WERI-Rb-1 (cell line): ENCODE data around the gene SOCS3.

ENCODE experiments used
- DNase-seq: peaks from one replicate; pipeline ENCODE4 v3.0.0-alpha.2; 2020
- H3K27ac ChIP-seq: fragments of 250-450 bp; sonication (Bioruptor Pico); 2 replicates; pipeline ENCODE4 v1.5.1; 2020; ENCODE audit warnings: mild to moderate bottlenecking, moderate library complexity
- H3K27me3 ChIP-seq: fragments of 250-450 bp; sonication (Bioruptor Pico); 2 replicates; pipeline ENCODE4 v1.5.1; 2021; ENCODE audit warnings: mild to moderate bottlenecking, low read depth, moderate library complexity; ENCODE audit not compliant: insufficient read depth, severe bottlenecking
- H3K36me3 ChIP-seq: fragments of 250-450 bp; sonication (Bioruptor Pico); 2 replicates; pipeline ENCODE4 v1.5.1; 2020; ENCODE audit warnings: mild to moderate bottlenecking, moderate library complexity
- H3K4me3 ChIP-seq: 2 replicates; pipeline ENCODE4 v1.5.1; 2011; ENCODE audit warnings: low read depth, mild to moderate bottlenecking, control low read depth, low read length
- H3K9me3 ChIP-seq: fragments of 250-450 bp; sonication (Bioruptor Pico); 2 replicates; pipeline ENCODE4 v1.5.1; 2021; ENCODE audit warnings: mild to moderate bottlenecking, moderate library complexity; ENCODE audit not compliant: severe bottlenecking
- TF ChIP-seq, protein P1 (sequence below): IDR thresholded peaks from 2 replicates; pipeline ENCODE4 v1.5.1; 2011; ENCODE audit warnings: low read depth, mild to moderate bottlenecking, control low read depth, inconsistent platforms, low read length

SOCS3 gene

DNA sequence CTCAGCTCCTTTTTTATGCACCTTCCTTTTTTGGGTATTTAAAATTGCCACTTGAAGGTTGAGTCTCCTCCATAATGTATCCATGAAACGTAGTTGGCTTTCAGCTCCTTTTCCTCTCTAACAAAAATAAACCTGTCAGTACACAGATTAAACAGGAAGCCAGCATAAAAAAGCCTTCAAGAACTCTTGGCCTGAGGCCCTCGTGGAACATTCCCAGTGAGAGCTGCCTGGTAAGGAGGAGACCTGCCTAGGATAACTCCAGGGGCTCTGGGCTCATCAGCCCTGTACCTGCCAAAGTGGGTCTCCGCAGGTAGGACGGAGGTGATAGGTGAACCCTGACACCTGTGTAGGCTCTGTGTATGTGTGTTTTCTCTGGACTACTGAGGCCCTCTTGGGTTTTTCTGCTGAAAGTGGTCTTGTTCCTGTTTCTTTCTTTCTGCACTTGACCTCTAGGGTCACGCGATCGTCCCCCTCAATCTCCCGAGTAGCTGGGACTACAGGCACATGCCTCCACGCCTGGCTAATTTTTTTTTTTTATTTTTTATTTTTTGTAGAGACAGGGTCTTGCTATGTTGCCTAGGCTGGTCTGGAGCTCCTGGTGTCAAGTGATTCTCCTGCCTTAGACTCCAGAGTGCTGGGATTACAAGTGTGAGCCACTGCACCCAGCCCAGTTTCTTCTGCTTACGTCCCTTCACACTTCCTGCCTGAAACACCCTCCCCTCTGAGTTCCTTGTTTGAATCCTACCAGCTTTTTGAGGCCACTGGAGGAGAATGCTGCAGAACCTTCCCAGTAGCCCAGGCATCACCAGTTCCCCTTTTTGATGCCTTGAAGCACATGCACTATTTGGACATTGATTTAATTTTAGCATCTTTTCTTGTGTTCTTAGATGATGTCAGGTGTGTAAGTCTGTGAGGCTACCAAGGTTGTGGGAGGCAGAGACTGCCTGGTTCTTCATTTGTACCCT, 28.4 kb upstream of the SOCS3 start:
- Histone ChIP-seq H3K27ac (no peak overlapping the region), H3K4me3 (no peak overlapping the region), H3K36me3 (peaks cover 26% of the 10 kb centered on the region), H3K27me3 (no peaks in the 10 kb centered on the region), H3K9me3 (no peaks in the 10 kb centered on the region)
- TF ChIP-seq, protein P1, sequence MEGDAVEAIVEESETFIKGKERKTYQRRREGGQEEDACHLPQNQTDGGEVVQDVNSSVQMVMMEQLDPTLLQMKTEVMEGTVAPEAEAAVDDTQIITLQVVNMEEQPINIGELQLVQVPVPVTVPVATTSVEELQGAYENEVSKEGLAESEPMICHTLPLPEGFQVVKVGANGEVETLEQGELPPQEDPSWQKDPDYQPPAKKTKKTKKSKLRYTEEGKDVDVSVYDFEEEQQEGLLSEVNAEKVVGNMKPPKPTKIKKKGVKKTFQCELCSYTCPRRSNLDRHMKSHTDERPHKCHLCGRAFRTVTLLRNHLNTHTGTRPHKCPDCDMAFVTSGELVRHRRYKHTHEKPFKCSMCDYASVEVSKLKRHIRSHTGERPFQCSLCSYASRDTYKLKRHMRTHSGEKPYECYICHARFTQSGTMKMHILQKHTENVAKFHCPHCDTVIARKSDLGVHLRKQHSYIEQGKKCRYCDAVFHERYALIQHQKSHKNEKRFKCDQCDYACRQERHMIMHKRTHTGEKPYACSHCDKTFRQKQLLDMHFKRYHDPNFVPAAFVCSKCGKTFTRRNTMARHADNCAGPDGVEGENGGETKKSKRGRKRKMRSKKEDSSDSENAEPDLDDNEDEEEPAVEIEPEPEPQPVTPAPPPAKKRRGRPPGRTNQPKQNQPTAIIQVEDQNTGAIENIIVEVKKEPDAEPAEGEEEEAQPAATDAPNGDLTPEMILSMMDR, result no peak
- DNase-seq, result no peak

DNA sequence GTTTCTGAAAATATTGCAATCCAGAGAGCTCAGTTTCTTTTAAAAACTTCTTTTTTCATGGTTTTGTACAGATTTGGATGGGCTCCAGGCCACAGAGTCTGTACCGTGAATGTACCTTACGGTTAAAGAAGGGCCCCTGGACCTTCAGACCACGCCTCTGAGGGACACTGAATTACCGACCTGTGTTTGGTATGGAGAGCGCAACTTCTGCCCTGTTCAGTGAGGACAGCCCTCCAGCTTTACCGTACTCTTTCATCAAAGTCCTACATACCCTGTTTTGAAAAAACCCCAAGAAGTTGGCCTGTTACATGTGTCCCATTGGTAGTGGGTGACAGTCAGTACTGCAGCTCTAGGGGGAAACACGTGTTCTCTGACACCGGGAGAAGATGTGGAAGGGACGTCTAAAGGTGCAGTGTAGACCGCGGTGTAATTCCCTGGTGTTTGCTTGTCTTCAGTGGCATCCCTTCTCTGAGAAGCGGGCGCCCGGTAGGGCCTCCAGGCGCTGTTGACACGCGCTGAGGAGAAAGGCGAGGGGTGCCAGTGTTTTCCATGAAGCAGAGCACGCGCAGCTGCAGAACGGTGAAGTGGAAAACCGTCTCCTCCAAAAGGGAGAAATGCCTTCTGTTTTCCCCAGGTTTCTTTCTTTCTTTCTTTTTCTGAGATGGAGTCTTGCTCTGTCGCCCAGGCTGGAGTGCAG, 24.8 kb upstream of the SOCS3 start:
- no peak for DNase-seq
- no peak overlapping the region for H3K4me3 ChIP-seq
- H3K27me3 ChIP-seq, result no peaks in the 10 kb centered on the region
- peaks cover 31% of the 10 kb centered on the region for H3K36me3 ChIP-seq
- H3K9me3 ChIP-seq, result no peaks in the 10 kb centered on the region
- H3K27ac ChIP-seq, result no peak overlapping the region
- TF ChIP-seq, protein P1, result no peak

- H3K27ac ChIP-seq, result no peak overlapping the region
- no peaks in the 10 kb centered on the region for H3K27me3 ChIP-seq
- no peak for DNase-seq
- H3K4me3 ChIP-seq, result no peak overlapping the region
- TF ChIP-seq, protein P1, result no peak
- peaks cover 32% of the 10 kb centered on the region for H3K36me3 ChIP-seq
- H3K9me3 ChIP-seq, result no peaks in the 10 kb centered on the region
Observed at GRCh38 chr17:78383725-78384471, 24.0 kb upstream of the SOCS3 start.

DNA sequence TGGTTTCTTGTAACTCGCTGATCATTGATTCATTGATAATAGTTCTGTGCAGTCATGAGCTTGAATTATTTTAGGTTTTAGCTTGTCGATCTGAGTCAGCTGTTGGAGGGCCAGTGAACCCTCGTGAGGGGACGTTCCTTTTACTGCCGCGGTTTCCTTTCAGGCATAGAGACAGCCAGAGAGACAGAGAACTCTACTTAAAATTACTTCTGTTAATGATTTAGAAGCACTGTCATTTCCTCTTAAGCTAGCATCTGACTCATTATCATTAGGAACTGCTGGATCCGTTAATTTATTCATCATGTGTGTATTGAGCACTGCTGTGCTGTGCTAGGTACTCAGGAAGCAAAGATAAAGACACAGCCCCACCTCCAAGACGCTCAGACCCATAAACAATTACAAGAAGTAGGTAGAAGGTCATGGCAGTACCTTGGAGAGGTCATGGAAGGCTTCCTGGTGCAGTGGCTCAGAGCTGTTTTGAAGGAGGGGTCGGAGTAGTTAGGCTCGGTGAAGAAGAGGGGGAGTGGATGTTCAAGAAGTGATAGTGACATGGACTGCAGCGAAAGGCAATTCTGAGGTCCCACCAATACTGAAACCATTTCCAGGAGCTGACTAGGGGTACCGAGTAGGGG, 21.8 kb upstream of the SOCS3 start:
- H3K27me3 ChIP-seq, result no peaks in the 10 kb centered on the region
- no peak overlapping the region for H3K27ac ChIP-seq
- H3K4me3 ChIP-seq, result no peak overlapping the region
- DNase-seq, result no peak
- TF ChIP-seq, protein P1, result no peak
- no peaks in the 10 kb centered on the region for H3K9me3 ChIP-seq
- peaks cover 36% of the 10 kb centered on the region for H3K36me3 ChIP-seq

- H3K36me3 ChIP-seq, result peaks cover 36% of the 10 kb centered on the region
- TF ChIP-seq, protein P1, result no peak
- DNase-seq, result no peak
- no peaks in the 10 kb centered on the region for H3K27me3 ChIP-seq
- no peaks in the 10 kb centered on the region for H3K9me3 ChIP-seq
- H3K27ac ChIP-seq, result no peak overlapping the region
- H3K4me3 ChIP-seq, result no peak overlapping the region
Observed at GRCh38 chr17:78380370-78380769, 20.5 kb upstream of the SOCS3 start.
